ENCODE measurements around the gene NF1.
"Not testable (repeated sequence)": the region's sequence is repeated elsewhere in the genome, so short reads cannot be mapped to it uniquely, and the experiment has no call there.

NF1 gene

GRCh38 chr17:31296142-31296541 is 201.4 kb downstream of the NF1 start:
- peak; percentile 87 for DNase-seq (ENCODE audit: low spot score)

- peak; percentile 91 for DNase-seq (ENCODE audit: low spot score)
Measured at GRCh38 chr17:31297090-31297489, 202.3 kb downstream of the NF1 start, which contains the start of gene OMG. Gene OMG, minus strand, starts transcription at chr17:31297239. Its CDS starts 908 bp downstream, at chr17:31296331.

GRCh38 chr17:31299624-31300023 is 204.8 kb downstream of the NF1 start:
- DNase-seq (ENCODE audit: low spot score), result no peak

- DNase-seq (ENCODE audit: low spot score), result no peak
Measured at GRCh38 chr17:31307640-31308039, 212.9 kb downstream of the NF1 start.

- DNase-seq (ENCODE audit: low spot score), result no peak
Measured at GRCh38 chr17:31308372-31309334, 213.9 kb downstream of the NF1 start.

GRCh38 chr17:31309556-31309955 is 214.8 kb downstream of the NF1 start:
- DNase-seq (ENCODE audit: low spot score), result no peak

- DNase-seq (ENCODE audit: low spot score), result no peak
Measured at GRCh38 chr17:31310260-31310659, 215.5 kb downstream of the NF1 start.

- no peak for DNase-seq (ENCODE audit: low spot score)
Measured at GRCh38 chr17:31310886-31311285, 216.1 kb downstream of the NF1 start.

- DNase-seq (ENCODE audit: low spot score), result no peak
Measured at GRCh38 chr17:31311526-31311925, 216.7 kb downstream of the NF1 start.

GRCh38 chr17:31312223-31312622 is 217.4 kb downstream of the NF1 start:
- DNase-seq (ENCODE audit: low spot score), result not testable (repeated sequence)

- no peak for DNase-seq (ENCODE audit: low spot score)
Measured at GRCh38 chr17:31313982-31314781, 219.4 kb downstream of the NF1 start, which contains the start of gene EVI2B. Gene EVI2B, minus strand, starts transcription at chr17:31314054. Its CDS starts 8,445 bp downstream, at chr17:31305609.

GRCh38 chr17:31314782-31315100 is 220.0 kb downstream of the NF1 start:
- no peak for DNase-seq (ENCODE audit: low spot score)

- peak; percentile 94 for DNase-seq (ENCODE audit: low spot score)
Measured at GRCh38 chr17:31318298-31318801, 223.6 kb downstream of the NF1 start.

GRCh38 chr17:31318851-31319661 is 224.3 kb downstream of the NF1 start:
- DNase-seq (ENCODE audit: low spot score), result no peak

- no peak for DNase-seq (ENCODE audit: low spot score)
Measured at GRCh38 chr17:31320241-31320640, 225.5 kb downstream of the NF1 start.

GRCh38 chr17:31320791-31321190 is 226.0 kb downstream of the NF1 start:
- peak; percentile 83 for DNase-seq (ENCODE audit: low spot score)

- DNase-seq (ENCODE audit: low spot score), result peak; percentile 94
Measured at GRCh38 chr17:31321481-31321880, 226.7 kb downstream of the NF1 start, which contains the start of gene EVI2A. Gene EVI2A, minus strand, starts transcription at chr17:31321622. Its CDS starts 2,609 bp downstream, at chr17:31319013.

GRCh38 chr17:31321966-31322365 is 227.2 kb downstream of the NF1 start:
- DNase-seq (ENCODE audit: low spot score), result no peak

- no peak for DNase-seq (ENCODE audit: low spot score)
Measured at GRCh38 chr17:31323551-31323950, 228.8 kb downstream of the NF1 start.

GRCh38 chr17:31327534-31328159 is 232.9 kb downstream of the NF1 start:
- no peak for DNase-seq (ENCODE audit: low spot score)

- no peak for DNase-seq (ENCODE audit: low spot score)
Measured at GRCh38 chr17:31328160-31328535, 233.4 kb downstream of the NF1 start.
